Neural progenitor cell (in vitro differentiated cells): ENCODE data around the gene VPS26B.

Experiments used
- EZH2phosphoT487 ChIP-seq: fragments of 200-600 bp; sonication (generic); IDR thresholded peaks from 2 replicates; pipeline ENCODE4 v1.6.1; 2017; ENCODE audit warnings: antibody characterized with exemption
- TF ChIP-seq, protein P1 (sequence below): fragments of 200-600 bp; sonication (generic); IDR thresholded peaks from 2 replicates; pipeline ENCODE4 v1.5.1; 2017; ENCODE audit warnings: antibody characterized with exemption, mild to moderate bottlenecking

DNA sequence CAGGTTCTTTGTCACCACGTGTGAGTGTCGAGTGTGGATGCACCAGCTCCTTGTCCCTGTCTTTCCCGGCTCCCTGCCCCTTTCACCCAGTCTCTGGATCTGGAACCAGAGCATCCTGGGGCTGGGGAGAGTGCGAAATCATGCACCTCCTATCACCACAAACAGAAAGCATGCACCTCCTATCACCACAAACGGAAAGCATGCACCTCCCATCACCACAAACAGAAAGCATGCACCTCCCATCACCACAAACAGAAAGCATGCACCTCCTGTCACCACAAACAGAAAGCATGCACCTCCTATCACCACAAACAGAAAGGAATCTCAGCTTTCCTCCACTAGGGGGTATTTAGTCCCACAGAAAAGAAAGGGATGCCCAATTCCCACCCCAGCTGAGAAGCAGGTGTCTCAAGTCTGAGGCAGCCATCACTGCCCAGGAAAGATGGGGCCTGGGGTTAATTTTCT lies 45.8 kb downstream of the VPS26B start:
- TF ChIP-seq, protein P1, sequence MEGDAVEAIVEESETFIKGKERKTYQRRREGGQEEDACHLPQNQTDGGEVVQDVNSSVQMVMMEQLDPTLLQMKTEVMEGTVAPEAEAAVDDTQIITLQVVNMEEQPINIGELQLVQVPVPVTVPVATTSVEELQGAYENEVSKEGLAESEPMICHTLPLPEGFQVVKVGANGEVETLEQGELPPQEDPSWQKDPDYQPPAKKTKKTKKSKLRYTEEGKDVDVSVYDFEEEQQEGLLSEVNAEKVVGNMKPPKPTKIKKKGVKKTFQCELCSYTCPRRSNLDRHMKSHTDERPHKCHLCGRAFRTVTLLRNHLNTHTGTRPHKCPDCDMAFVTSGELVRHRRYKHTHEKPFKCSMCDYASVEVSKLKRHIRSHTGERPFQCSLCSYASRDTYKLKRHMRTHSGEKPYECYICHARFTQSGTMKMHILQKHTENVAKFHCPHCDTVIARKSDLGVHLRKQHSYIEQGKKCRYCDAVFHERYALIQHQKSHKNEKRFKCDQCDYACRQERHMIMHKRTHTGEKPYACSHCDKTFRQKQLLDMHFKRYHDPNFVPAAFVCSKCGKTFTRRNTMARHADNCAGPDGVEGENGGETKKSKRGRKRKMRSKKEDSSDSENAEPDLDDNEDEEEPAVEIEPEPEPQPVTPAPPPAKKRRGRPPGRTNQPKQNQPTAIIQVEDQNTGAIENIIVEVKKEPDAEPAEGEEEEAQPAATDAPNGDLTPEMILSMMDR = peak; percentile 47
- TF ChIP-seq EZH2phosphoT487 = no peak
